Measurements from ENCODE around the gene UMODL1.

DNA sequence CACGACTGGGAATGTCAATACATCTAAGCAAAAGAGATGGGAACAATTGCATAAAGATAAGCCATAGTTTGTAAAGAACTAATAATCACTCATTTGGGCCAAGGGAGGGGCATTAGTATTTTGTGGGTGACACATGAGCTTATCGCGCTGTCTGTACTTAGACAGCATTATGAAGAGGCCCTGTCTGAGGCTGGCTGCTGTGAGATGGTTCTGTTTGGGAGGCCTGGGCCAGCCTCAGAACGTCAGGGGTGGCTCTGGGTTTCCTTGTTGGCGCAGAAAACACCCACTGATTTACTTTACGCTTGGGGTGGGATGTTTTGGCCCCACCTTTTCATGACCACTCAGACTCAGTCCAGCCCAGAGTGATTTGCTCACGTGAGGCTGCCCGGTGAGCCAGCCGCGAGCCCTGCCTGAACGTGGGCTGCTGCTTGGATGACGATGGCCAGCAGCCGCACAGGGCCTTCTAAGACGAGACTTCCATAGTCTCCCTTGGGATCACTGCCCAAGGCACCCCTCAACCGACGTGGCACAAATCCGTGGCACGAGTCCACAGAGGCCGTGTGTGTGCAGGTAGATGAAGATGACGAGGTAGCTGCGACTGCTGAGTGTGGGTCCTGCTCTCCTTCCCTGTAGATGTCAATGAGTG, 18.7 kb downstream of the UMODL1 start:
- TF ChIP-seq, protein P1, sequence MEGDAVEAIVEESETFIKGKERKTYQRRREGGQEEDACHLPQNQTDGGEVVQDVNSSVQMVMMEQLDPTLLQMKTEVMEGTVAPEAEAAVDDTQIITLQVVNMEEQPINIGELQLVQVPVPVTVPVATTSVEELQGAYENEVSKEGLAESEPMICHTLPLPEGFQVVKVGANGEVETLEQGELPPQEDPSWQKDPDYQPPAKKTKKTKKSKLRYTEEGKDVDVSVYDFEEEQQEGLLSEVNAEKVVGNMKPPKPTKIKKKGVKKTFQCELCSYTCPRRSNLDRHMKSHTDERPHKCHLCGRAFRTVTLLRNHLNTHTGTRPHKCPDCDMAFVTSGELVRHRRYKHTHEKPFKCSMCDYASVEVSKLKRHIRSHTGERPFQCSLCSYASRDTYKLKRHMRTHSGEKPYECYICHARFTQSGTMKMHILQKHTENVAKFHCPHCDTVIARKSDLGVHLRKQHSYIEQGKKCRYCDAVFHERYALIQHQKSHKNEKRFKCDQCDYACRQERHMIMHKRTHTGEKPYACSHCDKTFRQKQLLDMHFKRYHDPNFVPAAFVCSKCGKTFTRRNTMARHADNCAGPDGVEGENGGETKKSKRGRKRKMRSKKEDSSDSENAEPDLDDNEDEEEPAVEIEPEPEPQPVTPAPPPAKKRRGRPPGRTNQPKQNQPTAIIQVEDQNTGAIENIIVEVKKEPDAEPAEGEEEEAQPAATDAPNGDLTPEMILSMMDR (IDR thresholded peaks at IDR 0.05) = no peak
- TF ChIP-seq POLR2AphosphoS5 (IDR thresholded peaks at IDR 0.05) (no peak), POLR2A (IDR thresholded peaks at IDR 0.05) (no peak)

Measured in suprapubic skin (tissue), 4 donors.